Stimulated activated CD4-positive, alpha-beta T cell treated with anti-CD3 and anti-CD28 coated beads, Interleukin-1b, Interleukin-23, amount 100 ng/mL, for 24 hours (primary cell): Measurements from ENCODE around the gene NEDD4L.

Experiments
- DNase-seq, 4 experiments: peaks; one replicate each; pipeline ENCODE4 v3.0.0-alpha.2; 2020; ENCODE audit warnings: low read depth in 4 of 4, low spot score in 1 of 4

NEDD4L gene

DNA sequence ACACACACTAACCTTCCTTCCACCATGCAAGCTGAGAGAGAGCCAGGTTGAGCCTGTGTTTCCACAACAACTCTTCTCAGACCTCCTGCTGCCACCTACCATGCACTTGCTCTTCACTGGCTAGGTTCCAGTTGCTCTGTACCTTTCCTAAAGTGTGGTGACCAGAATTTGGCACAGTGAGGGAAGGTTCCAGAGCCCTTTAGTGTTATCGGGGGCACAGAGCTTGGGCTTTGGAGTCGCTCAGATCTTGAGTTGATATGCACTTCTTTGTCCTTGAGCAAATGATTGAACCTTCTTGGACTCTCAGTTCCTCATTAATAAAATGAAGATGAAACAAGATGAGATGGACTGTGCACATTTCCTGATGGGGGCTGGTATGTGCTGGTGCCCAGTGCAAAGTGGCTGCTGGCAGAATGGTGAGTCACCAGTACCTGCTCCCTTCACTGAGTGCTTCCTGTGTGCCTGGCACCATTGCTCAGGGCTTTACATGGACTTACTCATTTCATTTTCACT lies 47.1 kb downstream of the NEDD4L start:
- no peak for DNase-seq

DNA sequence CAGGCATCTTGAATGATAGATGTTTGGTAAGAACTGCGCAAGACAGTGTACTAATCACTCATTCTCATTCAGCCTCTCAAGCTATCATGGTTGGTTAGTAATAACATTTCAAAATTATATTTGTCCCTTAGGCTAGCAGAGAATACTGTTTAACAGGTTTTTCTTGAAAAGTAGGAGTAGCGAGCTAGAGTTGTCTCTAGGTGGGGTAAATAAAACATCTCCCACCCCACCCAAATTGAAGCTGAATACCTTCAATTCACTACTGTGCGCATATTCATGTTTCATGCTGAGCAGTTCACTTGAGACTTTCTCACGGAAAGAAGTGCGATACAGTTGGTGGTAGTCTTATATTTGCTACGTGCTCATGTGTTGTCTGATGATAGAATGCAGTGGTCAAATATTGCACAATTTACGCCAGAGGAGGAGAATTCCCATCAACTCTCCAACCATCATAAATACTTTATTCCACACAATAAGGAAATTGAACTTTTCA lies 49.3 kb downstream of the NEDD4L start:
- DNase-seq = no peak

GRCh38 chr18:58095222-58095621 lies 51.2 kb downstream of the NEDD4L start:
- DNase-seq = no peak

DNA sequence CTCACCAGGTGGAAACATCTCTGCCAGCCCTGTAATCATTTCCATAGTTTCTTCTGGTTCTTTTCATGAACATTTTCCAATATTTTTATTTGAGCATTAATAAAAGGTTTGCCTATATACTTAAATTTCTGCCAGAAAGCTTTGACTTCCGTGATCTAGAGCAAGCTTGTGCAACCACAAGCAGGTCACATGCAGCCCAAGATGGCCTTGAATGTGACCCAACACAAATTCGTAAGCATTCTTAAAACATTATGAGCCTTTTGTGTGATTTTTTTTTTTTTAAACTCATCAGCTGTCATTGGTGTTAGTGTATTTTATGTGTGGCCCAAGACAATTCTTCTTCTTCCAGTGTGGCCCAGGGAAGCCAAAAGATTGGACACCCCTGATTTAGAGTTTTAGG lies 51.6 kb downstream of the NEDD4L start:
- DNase-seq = no peak

DNA sequence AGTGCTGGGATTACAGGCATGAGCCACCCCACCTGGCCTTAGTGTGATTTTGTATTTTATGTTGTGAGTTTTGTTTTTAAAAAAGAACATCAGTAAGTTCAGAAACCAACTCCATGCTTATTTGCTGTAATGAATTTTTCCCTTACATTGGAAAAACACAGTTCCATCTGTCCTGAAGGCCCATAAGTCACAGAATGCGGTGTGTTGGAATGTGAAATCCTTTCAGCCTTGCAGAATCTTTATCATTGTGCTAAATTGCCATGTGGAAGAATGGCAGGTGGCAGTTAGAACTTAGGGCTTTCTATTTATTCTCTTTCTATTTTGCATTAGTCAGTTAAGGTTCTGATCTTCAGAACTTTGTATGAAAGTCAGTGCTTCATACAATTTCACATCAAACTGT lies 52.6 kb downstream of the NEDD4L start:
- no peak for DNase-seq

- DNase-seq = no peak
These were observed 53.3 kb downstream of the NEDD4L start for GRCh38 chr18:58097121-58097906.

GRCh38 chr18:58097907-58098166 lies 53.8 kb downstream of the NEDD4L start:
- DNase-seq = no peak

DNA sequence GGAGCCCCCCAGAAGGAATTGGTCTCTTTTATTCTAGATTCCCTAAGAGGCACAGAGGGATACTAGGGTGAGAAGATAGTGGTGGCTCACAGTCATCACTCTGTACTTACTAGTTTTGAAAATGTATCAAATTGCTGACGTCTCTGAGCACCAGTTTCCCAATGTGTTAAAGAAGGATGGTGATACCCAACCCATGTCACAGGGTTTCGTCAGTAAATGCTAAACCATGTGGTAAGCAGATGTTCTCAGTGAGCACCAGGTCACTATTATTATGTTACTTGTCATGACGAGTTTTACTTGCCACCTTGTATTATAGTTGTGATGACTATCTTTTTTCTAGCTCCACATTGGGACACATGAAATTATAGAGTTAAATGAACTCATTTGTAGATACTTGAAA lies 54.7 kb downstream of the NEDD4L start:
- DNase-seq = no peak

DNA sequence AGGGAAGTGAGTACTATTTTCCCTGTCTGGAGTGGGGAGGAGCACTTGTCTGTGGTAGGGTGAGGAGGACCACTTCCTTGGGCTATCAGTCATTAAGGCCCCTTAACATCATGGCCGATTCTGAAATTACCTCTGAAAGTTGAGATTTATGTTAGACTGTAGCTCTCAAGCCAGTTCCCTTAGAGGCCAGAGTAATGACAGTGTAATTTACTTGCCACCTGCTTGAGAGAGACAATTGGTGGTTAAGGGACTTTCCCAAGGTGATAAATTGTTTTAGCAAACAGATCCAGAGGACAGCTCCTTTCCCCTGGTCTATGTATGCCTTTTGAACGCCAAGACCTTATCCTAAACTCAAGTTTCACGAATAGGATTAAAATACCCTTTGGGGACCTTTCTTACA lies 56.1 kb downstream of the NEDD4L start:
- no peak for DNase-seq

- DNase-seq = no peak
These were observed 57.3 kb downstream of the NEDD4L start for GRCh38 chr18:58101291-58101794.

- DNase-seq = no peak
These were observed 58.0 kb downstream of the NEDD4L start for GRCh38 chr18:58102018-58102417.

- DNase-seq = no peak
These were observed 58.8 kb downstream of the NEDD4L start for GRCh38 chr18:58102875-58103274.

- no peak for DNase-seq
These were observed 59.4 kb downstream of the NEDD4L start for GRCh38 chr18:58103339-58103985.

DNA sequence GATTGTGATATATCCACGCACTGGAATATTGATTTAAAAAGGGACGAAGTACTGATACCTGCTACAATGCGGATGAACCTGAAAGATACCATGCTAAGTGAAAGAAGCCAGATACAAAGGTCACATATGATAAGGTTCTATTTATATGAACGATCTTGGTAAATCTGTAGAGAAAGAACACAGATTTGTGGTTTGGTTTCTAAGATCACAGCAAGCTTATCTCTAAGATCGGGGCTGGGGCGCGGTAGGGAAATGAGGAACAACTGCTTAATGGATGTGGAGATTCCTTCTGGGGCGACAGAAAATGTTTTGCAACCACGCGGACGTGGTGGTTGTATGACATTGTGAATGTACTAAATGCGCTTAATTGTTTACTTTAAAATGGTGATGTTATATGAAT lies 60.1 kb downstream of the NEDD4L start:
- no peak for DNase-seq

GRCh38 chr18:58105206-58105887 lies 61.3 kb downstream of the NEDD4L start:
- DNase-seq = no peak

- DNase-seq = no peak
These were observed 61.8 kb downstream of the NEDD4L start for GRCh38 chr18:58105888-58106260.

GRCh38 chr18:58106289-58107070 lies 62.5 kb downstream of the NEDD4L start:
- DNase-seq = no peak

DNA sequence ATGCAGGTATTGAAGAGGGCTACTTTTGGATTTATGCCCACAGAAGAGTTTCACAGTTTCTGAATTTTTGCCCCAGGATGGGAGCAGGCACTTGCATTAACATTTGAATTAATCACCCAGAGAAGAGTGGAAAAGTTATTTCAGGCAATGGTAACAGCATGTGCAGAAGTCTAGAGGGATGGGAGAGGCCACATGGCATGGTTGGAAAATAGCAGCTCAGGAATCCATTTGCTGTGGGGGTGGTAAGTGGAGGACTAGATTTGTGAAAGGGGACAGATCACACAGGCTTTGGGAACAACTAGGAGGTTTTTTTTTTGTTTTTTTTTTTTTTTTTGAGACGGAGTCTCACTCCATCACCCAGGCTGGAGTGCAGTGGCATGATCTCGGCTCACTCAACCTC lies 65.2 kb downstream of the NEDD4L start:
- DNase-seq = no peak

DNA sequence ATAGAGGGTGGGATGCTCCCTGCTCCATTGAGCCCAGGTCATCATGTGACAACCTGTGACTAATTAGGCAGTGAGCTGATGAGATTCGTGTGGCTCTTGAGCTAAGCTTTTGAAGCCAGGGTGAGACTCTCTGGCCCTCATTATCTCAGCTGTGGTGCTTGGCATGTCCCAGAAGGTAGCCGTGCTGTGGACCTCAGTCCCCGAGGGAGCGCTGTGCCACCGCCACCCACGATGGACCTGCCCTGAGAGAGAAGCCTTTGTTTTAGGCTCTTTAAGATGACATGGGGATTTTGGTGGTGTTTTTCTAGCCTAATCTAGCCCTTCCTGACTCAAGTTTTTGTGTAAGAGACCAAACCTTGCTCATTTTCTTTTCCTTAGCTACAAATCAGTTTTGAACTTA lies 66.4 kb downstream of the NEDD4L start:
- no peak for DNase-seq

DNA sequence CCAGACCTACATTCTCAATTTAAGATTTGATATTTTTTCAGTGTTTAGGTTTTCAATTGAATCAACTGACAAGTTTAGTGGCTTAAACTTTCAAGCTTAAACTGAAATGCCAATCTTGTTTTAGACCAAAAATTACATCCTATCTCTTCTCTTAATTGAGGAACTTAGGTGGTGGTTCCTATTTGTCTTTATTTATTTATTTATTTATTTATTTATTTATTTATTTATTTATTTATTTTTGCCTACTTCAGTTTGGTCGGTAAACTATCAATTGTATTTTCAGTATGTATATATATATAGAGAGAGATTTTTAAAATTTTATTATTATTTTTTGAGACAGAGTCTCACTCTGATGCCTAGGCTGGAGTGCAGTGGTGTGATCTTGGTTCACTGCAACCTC lies 68.1 kb downstream of the NEDD4L start:
- no peak for DNase-seq

DNA sequence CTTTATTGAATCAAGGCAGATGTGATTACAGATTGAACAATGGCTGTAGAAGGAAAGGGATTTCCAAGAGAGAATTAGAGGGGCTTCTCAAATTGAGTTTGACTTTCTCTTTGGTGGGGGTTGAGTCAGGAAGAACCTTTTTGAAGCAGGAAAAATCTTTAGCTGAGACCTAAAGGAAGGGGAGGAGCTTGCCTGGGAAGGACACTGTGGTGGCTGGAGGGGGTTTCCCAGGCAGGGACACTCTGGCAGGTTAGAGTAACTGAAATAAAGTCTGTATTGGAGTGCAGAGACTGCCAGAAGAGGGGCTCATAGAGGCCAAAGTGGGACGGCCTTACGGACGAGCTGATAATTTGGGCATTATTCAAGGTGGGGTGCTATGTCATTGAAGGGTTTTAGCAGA lies 69.3 kb downstream of the NEDD4L start:
- DNase-seq = no peak
